Osteoblast (primary cell): ENCODE data around the gene SLC25A17. TPM values are rescaled to one million over a fixed set of nuclear protein-coding genes. Genes with fewer than 3 reads are reported as not detected.

ENCODE experiments used
- DNase-seq: peaks from one replicate; pipeline ENCODE4 v3.0.0; 2011; ENCODE audit warnings: low spot score, mixed read lengths; ENCODE audit not compliant: insufficient read length; ENCODE audit errors: missing footprints
- H2AFZ ChIP-seq: 2 replicates; pipeline ENCODE4 v1.6.0; 2011; ENCODE audit warnings: mild to moderate bottlenecking, low read length
- H3K27ac ChIP-seq: 2 replicates; pipeline ENCODE4 v1.5.1; 2011; ENCODE audit warnings: mild to moderate bottlenecking, low read depth, low read length, moderate library complexity
- H3K27me3 ChIP-seq: 2 replicates; pipeline ENCODE4 v1.6.0; 2012; ENCODE audit warnings: mild to moderate bottlenecking, control low read depth, inconsistent platforms, low read length, moderate library complexity; ENCODE audit not compliant: insufficient read depth
- H3K36me3 ChIP-seq: 2 replicates; pipeline ENCODE4 v1.5.1; 2011; ENCODE audit warnings: mild to moderate bottlenecking, low read length, control low read depth, moderate library complexity; ENCODE audit not compliant: insufficient read depth
- H3K4me1 ChIP-seq: 2 replicates; pipeline ENCODE4 v1.5.1; 2011; ENCODE audit warnings: mild to moderate bottlenecking, low read length, control low read depth, moderate library complexity; ENCODE audit not compliant: insufficient read depth
- H3K4me2 ChIP-seq: 2 replicates; pipeline ENCODE4 v1.6.0; 2011; ENCODE audit warnings: mild to moderate bottlenecking, low read length; ENCODE audit not compliant: insufficient read depth
- H3K4me3 ChIP-seq: fragments of 200-600 bp; sonication (generic); 3 replicates; pipeline ENCODE4 v1.5.1; 2012; ENCODE audit warnings: mild to moderate bottlenecking, low read length, inconsistent platforms; ENCODE audit not compliant: insufficient read depth
- H3K79me2 ChIP-seq: 2 replicates; pipeline ENCODE4 v1.6.0; 2012; ENCODE audit warnings: mild to moderate bottlenecking, low read length, control low read depth, inconsistent platforms; ENCODE audit not compliant: insufficient read depth
- H3K9me3 ChIP-seq: 2 replicates; pipeline ENCODE4 v1.5.1; 2011; ENCODE audit warnings: low read depth, low read length, control low read depth
- H4K20me1 ChIP-seq: 2 replicates; pipeline ENCODE4 v1.6.0; 2012; ENCODE audit warnings: mild to moderate bottlenecking, low read length, control low read depth; ENCODE audit not compliant: insufficient read depth
- total RNA-seq: library from RNA; depleted of rRNA; stranded (reverse); fragments of >200 nt; gene quantifications from 2 replicates; pipeline ENCODE4 v1.2.3, GENCODE V29; 2012
- TF ChIP-seq, protein P1 (sequence below): IDR thresholded peaks from 2 replicates; pipeline ENCODE4 v1.5.1; 2011; ENCODE audit warnings: mild to moderate bottlenecking, low read depth, low read length, moderate library complexity; ENCODE audit errors: extremely low read depth

Gene SLC25A17
- total RNA-seq, 1 donor: 16.3 TPM

DNA sequence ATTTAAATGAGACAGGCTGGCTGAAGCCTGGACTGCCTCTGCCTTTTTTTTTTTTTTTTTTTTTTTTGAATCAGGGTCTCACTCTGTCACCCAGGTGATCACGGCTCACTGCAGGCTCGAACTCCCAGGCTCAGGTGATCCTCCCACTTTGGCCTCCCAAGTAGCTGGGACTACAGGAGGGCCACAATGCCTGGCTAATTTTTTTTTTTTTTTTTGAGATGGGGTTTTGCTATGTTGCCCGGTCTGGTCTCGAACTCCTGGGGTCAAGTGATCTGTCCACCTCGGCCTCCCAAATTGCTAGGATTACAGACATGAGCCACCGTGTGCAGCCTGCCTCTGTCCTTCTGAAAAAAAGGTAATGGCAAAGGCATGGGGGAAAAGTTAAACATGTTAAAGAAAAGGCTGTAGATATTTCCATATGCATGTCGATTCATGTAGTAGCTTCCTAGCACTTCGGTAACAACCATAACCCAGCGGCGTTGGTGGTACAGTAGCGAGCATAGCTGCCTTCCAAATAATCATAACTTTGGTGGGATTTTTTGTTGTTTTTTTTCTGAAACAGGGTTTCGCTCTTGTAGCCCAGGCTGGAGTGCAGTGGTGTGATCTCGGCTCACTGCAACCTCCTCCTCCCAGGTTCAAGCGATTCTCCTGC, 91.1 kb downstream of the SLC25A17 start:
- H3K27me3 ChIP-seq: no peaks in the 10 kb centered on the region
- no peaks in the 10 kb centered on the region for H3K79me2 ChIP-seq
- H3K36me3 ChIP-seq: no peaks in the 10 kb centered on the region
- no peaks in the 10 kb centered on the region for H3K9me3 ChIP-seq
- no peak overlapping the region for H3K4me2 ChIP-seq
- H3K27ac ChIP-seq: no peak overlapping the region
- TF ChIP-seq, protein P1, sequence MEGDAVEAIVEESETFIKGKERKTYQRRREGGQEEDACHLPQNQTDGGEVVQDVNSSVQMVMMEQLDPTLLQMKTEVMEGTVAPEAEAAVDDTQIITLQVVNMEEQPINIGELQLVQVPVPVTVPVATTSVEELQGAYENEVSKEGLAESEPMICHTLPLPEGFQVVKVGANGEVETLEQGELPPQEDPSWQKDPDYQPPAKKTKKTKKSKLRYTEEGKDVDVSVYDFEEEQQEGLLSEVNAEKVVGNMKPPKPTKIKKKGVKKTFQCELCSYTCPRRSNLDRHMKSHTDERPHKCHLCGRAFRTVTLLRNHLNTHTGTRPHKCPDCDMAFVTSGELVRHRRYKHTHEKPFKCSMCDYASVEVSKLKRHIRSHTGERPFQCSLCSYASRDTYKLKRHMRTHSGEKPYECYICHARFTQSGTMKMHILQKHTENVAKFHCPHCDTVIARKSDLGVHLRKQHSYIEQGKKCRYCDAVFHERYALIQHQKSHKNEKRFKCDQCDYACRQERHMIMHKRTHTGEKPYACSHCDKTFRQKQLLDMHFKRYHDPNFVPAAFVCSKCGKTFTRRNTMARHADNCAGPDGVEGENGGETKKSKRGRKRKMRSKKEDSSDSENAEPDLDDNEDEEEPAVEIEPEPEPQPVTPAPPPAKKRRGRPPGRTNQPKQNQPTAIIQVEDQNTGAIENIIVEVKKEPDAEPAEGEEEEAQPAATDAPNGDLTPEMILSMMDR: no peak
- no peak overlapping the region for H2AFZ ChIP-seq
- no peak overlapping the region for H3K4me3 ChIP-seq
- no peaks in the 10 kb centered on the region for H4K20me1 ChIP-seq
- DNase-seq: no peak
- no peaks in the 10 kb centered on the region for H3K4me1 ChIP-seq

DNA sequence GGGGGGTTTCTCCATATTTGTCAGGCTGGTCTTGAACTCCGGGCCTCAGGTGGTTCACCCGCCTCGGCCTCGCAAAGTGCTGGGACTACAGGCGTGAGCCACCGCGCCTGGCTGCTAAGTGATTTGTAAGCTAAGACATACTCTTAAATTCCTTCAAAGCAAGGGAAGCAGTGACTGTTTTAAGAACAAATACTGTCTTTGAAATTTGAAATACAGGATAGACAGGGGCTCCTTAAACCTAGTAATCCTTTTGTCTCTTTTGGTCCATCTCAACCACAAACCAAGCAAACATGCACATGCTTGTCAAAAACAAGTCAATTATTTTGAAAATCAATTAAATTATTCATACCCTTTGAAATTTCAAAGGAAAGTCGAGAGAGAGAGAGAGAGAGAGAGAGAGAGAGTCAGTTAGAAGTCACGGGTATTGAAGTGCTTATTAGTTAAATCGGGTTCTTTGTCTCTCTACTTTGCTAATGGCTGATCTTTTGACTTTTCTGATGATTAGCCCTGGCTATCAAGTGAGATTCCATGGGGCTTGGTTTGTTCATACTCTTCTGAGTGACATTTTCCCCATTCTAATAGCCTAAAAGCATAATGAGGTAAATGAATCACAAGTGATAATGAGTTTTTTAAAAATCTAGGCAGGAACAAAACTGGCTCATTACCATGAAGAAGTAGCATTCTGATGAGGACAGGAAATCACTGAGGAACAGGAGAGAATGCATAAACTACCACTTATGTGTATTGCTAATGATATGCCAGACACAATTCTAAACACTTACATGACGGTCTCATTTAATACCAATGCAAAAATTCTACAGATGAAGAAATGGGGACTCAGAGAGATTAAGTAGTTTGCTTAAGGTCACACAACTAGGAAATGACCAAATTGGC, 91.8 kb downstream of the SLC25A17 start:
- DNase-seq: no peak
- Histone ChIP-seq H3K4me3 (no peak overlapping the region), H3K79me2 (no peaks in the 10 kb centered on the region), H2AFZ (no peak overlapping the region), H3K27me3 (no peaks in the 10 kb centered on the region), H3K4me1 (no peaks in the 10 kb centered on the region), H3K27ac (no peak overlapping the region), H3K4me2 (no peak overlapping the region), H3K9me3 (no peaks in the 10 kb centered on the region), H3K36me3 (no peaks in the 10 kb centered on the region), H4K20me1 (no peaks in the 10 kb centered on the region)
- TF ChIP-seq, protein P1: no peak

DNA sequence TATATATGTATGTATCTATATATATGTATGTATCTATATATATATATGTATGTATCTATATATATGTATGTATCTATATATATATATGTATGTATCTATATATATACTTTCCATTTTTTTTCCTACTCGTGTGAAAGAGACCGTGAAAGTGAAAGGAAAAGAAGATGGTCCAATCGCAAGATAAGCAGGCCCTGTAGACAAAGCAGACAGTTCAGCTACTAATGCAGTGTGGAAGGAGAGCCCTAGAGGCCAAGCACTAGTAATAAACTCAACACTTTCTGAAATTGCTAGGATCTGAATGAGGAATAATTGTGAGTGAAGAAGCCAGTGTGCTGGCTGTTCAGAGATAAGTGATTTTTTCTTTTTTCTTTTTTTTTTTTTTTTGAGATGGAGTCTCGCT, 92.6 kb downstream of the SLC25A17 start:
- H3K79me2 ChIP-seq: no peaks in the 10 kb centered on the region
- H3K27ac ChIP-seq: no peak overlapping the region
- no peak overlapping the region for H2AFZ ChIP-seq
- no peaks in the 10 kb centered on the region for H3K4me1 ChIP-seq
- no peak overlapping the region for H3K4me2 ChIP-seq
- no peaks in the 10 kb centered on the region for H3K36me3 ChIP-seq
- TF ChIP-seq, protein P1: no peak
- H3K27me3 ChIP-seq: no peaks in the 10 kb centered on the region
- no peaks in the 10 kb centered on the region for H3K9me3 ChIP-seq
- DNase-seq: no peak
- no peaks in the 10 kb centered on the region for H4K20me1 ChIP-seq
- H3K4me3 ChIP-seq: no peak overlapping the region

DNA sequence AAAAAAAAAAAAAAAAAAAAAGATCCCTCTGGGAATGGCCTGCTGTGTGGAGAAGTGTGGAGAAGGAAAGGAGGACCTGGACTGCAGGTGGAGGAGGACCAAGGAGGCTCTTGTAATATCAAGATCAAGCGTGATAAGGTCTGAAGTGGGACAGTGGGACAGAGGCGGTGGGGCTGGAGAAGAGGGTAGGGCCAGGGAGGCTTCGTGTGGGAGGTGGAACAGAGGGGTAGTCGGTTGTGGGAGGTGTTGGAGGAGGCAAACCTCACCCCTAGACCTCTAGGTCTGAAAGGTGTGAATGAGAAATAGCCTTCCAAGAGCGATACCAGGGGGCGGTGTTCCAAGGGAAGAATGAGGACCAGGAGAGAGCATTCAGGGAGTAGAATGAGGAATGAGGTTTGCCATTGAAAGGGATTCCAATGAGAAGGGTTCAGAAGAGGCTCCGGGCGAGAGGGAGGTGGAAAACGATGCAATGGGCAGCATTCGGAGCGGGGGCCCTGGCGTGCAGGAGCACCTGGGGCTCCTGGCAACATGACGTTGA, 95.7 kb downstream of the SLC25A17 start:
- H3K4me2 ChIP-seq: no peak overlapping the region

More for the DNA sequence above, 95.7 kb downstream of the SLC25A17 start:
- Histone ChIP-seq H3K79me2 (no peaks in the 10 kb centered on the region), H3K4me3 (no peak overlapping the region), H2AFZ (no peak overlapping the region), H3K4me1 (peaks cover 10% of the 10 kb centered on the region), H3K36me3 (no peaks in the 10 kb centered on the region), H4K20me1 (no peaks in the 10 kb centered on the region), H3K27ac (no peak overlapping the region), H3K27me3 (peaks cover 3% of the 10 kb centered on the region), H3K9me3 (no peaks in the 10 kb centered on the region)
- TF ChIP-seq, protein P1: no peak
- DNase-seq: no peak
